Measurements from ENCODE around the gene ZDHHC8.

The ZDHHC8 gene

GRCh38 chr22:20181194-20181883 is 49.7 kb downstream of the ZDHHC8 start:
- DNase-seq: no peak

GRCh38 chr22:20181884-20182236 is 50.3 kb downstream of the ZDHHC8 start:
- DNase-seq: no peak

- no peak for DNase-seq
These were observed 50.8 kb downstream of the ZDHHC8 start for GRCh38 chr22:20182365-20182764.

- DNase-seq: no peak
These were observed 51.5 kb downstream of the ZDHHC8 start for GRCh38 chr22:20183101-20183500.

GRCh38 chr22:20183823-20184222 is 52.2 kb downstream of the ZDHHC8 start:
- DNase-seq: no peak

GRCh38 chr22:20184501-20185165 is 53.0 kb downstream of the ZDHHC8 start:
- no peak for DNase-seq

- DNase-seq: no peak
These were observed 54.1 kb downstream of the ZDHHC8 start for GRCh38 chr22:20185750-20186149.

GRCh38 chr22:20186183-20186870 is 54.7 kb downstream of the ZDHHC8 start:
- no peak for DNase-seq

- no peak for DNase-seq
These were observed 55.4 kb downstream of the ZDHHC8 start for GRCh38 chr22:20186871-20187546.

- no peak for DNase-seq
These were observed 56.4 kb downstream of the ZDHHC8 start for GRCh38 chr22:20187777-20188566.

GRCh38 chr22:20188567-20188877 is 56.9 kb downstream of the ZDHHC8 start:
- no peak for DNase-seq

GRCh38 chr22:20191000-20191515 is 59.5 kb downstream of the ZDHHC8 start:
- no peak for DNase-seq

GRCh38 chr22:20191803-20192202 is 60.2 kb downstream of the ZDHHC8 start:
- DNase-seq: no peak

- no peak for DNase-seq
These were observed 60.8 kb downstream of the ZDHHC8 start for GRCh38 chr22:20192293-20192971.

GRCh38 chr22:20192972-20193760 is 61.6 kb downstream of the ZDHHC8 start:
- DNase-seq: no peak

- no peak for DNase-seq
These were observed 62.3 kb downstream of the ZDHHC8 start for GRCh38 chr22:20193761-20194494.

GRCh38 chr22:20194681-20195593 is 63.3 kb downstream of the ZDHHC8 start:
- no peak for DNase-seq

- no peak for DNase-seq
These were observed 64.7 kb downstream of the ZDHHC8 start for GRCh38 chr22:20196094-20196842.

Measured in SIG-M5 (cell line).